GM21367 (cell line): ENCODE results near the gene SUGCT.
"Not testable (repeated sequence)": the region's sequence is repeated elsewhere in the genome, so short reads cannot be mapped to it uniquely, and the experiment has no call there.

Experiments
- ATAC-seq: cut with Tn5 transposase; IDR thresholded peaks from one replicate; pipeline ENCODE4 v1.9.1; 2021; ENCODE audit not compliant: unreplicated experiment

Gene SUGCT

DNA sequence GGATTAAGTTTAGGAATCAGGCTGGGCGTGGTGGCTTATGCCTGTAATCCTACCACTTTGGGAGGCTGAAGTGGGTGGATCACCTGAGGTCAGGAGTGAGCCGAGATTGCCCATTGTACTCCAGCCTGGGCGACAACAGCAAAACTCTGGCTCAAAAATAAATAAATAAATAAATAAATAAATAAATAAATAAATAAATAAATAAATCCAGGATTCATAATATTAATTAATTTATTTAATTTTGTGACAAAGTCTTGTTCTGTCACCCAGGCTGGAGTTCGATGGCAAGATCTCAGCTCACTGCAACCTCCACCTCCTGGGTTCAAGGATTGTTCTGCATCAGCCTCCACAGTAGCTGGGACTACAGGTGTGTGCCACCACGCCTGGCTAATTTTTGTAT lies 4.2 kb downstream of the SUGCT start:
- no peak for ATAC-seq

GRCh38 chr7:40139891-40140290 lies 5.1 kb downstream of the SUGCT start:
- ATAC-seq: not testable (repeated sequence)

GRCh38 chr7:40141916-40142315 lies 7.1 kb downstream of the SUGCT start:
- not testable (repeated sequence) for ATAC-seq

DNA sequence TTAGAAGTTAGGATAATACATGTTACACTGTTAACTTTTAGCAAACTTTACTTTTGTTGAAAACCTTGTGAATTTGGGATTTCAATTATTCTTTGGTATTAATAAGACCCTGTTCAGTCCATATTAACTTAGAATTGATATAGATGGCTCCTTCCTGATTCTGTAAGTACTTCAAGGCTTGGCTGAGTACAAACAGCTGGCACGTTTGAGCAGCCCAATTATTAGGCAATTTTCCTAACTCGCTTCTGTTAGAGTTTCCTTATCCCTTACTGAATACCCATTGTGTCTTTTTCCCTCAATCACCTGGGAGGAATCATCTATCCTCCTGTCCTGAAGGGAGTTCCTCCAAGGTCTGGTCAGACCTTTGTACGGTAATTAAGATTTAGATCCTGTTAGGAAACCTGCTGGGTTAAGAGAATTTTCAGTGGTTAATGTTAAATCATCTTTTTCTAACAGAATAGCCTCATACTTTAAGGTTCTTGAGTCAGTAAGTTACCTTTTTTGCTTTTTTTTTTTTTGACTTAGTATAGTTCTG lies 10.9 kb downstream of the SUGCT start:
- ATAC-seq: not testable (repeated sequence)

DNA sequence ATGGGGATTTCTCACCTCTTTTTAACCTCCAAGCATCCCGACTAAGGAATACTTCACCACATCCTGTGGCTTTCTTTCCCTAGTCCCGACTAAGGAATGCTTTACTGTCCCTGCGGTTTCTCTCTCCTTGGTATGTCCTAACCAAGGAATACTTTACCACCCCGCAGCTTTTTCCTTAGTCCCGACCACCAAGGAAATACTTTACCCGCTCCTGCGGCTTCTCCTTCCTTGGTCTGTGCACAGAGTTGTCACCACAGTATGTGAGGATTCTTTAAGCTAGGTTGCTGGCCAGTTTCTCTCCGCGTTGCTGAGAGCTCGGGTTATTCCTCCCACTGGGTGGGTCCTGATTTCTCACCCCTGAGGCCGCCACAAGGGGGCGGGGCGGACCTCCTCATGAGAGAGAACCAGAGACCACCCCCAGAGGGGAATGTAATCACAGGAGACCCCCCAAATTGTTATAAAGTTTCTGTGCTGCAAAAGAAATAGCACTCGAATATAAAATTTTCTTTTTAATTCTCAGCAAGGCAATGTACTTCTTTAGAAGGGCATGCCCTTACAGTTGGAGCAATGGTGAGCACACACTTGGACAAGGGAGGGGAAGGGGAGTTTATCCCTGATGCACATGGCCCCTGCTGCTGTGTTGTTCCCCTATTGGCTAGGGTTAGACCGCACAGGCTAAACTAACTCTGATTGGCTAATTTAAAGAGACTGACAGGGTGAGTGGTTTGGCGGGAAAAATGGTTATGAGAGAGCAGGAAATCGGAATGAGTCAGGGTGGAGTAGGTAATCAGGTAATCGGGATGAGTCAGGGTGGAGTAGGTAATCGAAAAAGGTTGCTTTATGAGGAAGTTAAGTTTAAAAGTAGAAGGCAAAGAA lies 12.8 kb downstream of the SUGCT start:
- no peak for ATAC-seq

DNA sequence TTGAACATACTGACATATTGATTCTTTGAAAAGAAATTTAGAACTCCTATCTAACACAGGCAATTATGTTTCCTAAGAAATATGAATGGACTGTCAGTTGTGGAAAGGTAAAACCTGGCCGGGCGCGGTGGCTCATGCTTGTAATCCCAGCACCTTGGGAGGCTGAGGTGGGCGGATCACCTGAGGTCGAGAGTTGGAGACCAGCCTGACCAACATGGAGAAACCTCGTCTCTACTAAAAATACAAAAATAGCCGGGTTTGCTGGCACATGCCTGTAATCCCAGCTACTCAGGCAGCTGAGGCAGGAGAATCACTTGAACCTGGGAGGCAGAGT lies 13.4 kb downstream of the SUGCT start:
- not testable (repeated sequence) for ATAC-seq

- no peak for ATAC-seq
Observed at GRCh38 chr7:40148671-40149070, 13.9 kb downstream of the SUGCT start.

DNA sequence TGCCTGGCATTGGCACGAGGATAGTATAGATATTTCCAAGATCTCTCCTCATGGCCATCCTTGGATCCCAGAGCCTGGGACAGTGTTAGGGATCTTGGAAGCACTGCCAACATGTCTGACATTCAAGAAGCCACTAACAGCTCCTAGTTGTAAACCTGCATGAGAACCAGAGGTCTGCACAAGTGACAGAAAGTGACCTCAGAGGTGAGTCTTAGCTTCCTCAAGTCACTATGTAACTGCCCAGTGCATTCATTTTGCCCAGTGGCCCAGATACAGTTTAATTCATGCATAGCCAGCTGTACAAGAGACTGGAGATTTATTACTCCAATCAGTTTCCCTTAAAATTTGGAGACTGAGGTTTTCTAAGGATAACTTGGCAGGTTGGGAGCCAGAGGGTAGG lies 16.7 kb downstream of the SUGCT start:
- ATAC-seq: no peak

DNA sequence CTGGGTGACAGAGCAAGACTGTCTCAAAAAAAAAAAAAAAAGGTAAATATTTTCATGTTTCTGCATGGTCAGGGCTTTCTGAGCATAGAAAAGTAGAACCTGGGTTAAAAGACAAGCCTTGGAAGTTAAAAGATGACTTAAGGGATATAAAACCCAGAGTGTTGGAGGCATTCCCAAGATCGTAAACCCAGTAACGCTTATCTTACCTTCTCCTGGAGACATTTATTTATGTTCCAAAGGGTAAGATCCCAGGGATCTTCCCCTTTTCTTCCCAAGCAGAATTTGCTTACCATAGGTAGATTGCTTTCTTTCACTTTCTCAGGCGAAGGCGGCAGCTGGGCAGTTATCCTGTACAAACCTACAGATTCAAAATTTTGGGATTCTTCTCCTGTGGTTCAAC lies 22.2 kb downstream of the SUGCT start:
- ATAC-seq: no peak

DNA sequence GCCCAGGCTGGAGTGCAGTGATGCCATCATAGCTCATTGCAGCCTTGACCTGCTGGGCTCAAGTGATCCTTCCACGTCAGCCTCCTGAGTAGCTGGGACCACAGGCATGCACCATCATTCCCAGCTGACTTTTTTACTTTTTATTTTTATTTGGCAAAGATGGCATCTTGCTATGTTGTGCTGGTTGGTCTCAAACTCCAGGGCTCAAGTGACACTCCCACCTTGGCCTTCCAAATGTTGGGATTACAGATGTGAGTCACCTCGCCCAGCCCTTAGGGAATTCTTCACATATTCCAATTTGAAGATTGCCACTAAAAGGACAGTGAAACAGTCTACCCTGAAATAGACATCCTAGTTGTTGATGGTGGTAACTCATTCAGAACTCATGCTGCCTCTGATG lies 27.7 kb downstream of the SUGCT start:
- no peak for ATAC-seq

DNA sequence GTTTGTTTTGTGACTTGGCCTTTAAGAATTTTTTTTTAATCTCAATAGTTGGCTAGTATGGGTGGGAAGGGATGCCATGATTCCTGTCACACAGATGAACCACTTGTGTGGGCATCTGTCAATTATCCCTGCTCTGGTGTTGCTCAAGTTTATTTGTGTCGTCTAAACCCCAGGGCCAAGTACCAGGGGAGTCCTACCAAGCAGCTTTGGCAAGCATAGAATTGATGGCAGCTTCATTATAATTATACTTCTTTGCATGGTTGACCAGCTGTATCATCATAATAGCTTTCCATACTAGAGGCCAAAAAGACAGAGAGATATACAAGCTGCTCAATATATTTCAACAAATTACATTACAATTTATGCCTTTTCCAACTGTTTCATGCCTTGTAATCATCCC lies 30.4 kb downstream of the SUGCT start:
- no peak for ATAC-seq

DNA sequence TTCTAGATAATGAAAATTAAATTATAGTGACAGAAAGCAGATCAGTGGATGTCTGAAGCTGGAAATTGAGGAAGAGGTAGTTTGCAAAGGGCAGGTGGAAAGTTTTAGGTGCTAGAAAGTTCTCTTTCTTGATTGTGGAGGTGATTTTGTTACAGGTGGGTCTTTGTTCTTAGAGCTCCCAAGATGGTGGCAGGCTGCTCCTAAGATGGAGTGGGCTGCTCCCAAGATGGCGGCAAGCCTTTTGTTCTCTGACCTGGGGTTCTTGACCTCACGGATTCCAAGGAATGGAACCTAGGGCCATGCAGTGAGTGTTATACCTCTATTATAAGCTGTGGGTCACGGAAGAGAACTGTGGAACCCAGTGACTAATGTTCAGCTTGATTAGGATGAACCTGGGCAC lies 32.5 kb downstream of the SUGCT start:
- no peak for ATAC-seq

DNA sequence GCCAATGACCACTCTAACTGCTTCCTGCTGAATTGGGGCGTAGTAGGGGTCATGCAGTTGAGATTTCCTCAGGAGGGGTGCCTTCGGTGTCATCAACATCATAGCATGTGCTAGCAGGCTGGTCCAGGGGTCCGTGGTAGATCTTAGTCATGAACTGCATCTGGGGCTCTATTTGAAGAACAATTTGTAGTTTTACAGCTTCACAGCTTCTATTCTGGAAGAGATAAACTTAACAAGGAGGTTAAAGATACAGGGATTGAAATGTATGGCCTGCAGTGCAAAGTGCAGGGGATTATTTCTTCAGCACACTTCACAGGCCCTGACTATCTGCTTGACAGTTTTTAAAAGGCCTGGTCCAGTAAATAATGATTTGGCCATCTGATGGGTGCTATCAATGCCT lies 33.5 kb downstream of the SUGCT start:
- not testable (repeated sequence) for ATAC-seq

GRCh38 chr7:40173121-40173520 lies 38.3 kb downstream of the SUGCT start:
- ATAC-seq: not testable (repeated sequence)

GRCh38 chr7:40175256-40175655 lies 40.5 kb downstream of the SUGCT start:
- not testable (repeated sequence) for ATAC-seq

GRCh38 chr7:40175725-40176510 lies 41.1 kb downstream of the SUGCT start:
- no peak for ATAC-seq

DNA sequence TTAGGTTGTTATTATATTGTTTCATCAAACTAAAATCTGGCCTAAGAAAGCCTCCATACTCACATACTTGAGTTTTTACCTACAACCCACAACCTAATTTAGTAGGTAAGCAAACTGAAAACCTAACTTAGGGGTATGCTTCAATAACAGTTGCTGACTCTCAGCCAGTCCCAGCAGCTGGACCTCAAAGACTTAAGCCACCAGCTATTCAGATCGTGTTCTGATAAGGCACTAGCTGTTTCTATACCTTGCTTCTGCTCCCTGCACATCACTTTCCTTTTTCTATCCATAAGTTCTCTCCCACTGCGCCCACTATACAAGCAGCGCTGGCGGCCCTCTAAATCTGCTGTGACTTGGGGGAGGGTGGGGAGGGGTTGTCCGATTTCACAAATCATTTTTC lies 42.3 kb downstream of the SUGCT start:
- no peak for ATAC-seq

DNA sequence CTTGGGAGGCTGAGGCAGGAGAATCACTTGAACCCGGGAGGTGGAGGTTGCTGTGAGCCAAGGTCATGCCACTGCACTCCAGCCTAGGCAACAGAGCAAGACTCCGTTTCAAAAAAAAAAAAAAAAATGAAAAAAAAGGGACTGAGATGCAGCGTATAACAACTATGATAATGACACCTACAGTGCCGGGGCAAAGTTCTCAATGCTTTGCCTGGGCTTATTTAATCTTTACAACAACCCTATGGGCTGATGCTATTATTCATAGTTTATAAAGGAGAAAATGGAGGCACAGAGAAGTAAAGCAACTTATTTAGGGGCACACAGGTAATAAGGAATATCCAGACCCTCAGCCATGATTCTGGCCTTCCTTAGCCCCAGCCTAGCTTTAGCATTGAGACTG lies 47.6 kb downstream of the SUGCT start:
- ATAC-seq: no peak

- ATAC-seq: no peak
Observed at GRCh38 chr7:40186586-40186985, 51.8 kb downstream of the SUGCT start.

DNA sequence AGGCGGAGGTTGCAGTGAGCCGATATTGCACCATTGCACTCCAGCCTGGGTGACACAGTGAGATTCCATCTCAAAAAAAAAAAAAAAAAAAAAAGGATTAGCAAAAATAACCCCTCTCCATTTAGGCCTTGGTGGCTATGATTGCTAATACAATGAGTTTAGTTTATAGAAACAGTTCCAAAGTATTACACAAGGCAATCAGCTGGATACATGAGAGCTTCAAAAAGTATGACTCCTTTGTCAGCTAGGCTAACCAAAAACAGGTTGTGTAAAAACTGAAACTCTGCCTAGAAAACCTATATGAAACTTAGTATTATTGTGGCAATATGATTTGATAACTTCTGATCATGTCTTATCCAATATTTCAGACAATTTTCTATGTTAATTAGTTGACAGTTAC lies 57.2 kb downstream of the SUGCT start:
- no peak for ATAC-seq

DNA sequence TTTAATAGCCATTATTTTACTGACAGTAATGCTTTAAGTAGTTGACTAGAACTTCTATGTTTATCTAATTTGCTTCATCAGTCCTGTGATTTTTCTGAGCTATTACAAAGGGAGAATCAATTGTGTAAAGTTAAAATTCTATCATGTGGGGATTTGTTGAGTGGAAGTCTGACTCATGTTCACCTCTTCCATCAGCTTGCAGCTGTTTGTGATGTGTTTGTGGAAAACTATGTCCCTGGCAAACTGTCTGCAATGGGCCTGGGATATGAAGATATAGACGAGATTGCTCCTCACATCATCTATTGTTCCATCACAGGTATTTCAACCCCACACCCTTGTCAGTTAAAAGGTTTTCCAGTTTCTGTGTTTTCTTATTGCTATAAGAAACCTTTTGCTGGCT lies 59.9 kb downstream of the SUGCT start:
- no peak for ATAC-seq

- no peak for ATAC-seq
Observed at GRCh38 chr7:40197527-40197926, 62.7 kb downstream of the SUGCT start.
